Stimulated activated naive B cell treated with anti-CD40 and anti-IgM and Interleukin-4, amounts not matched to agents 10 μg/mL and 1 μg/mL and 100 μg/mL, for 72 hours (primary cell): Measurements from ENCODE around the gene DLX5.
"Not testable (repeated sequence)": the region's sequence is repeated elsewhere in the genome, so short reads cannot be mapped to it uniquely, and the experiment has no call there.

Experiments
- ATAC-seq, 2 donors: fragments of 150-1000 bp; cut with Tn5 transposase; replicated peaks; 2 replicates each; pipeline ENCODE4 v1.10.0; 2021; ENCODE audit warnings: moderate library complexity in 1 of 2
- DNase-seq: peaks from one replicate; pipeline ENCODE4 v3.0.0; 2021
- H3K27ac Mint-ChIP-seq: one replicate; pipeline ENCODE4 v1.8.0; 2022; ENCODE audit warnings: mild to moderate bottlenecking, mixed read lengths
- H3K27me3 Mint-ChIP-seq, 2 donors: one replicate each; pipeline ENCODE4 v1.8.0; 2022; ENCODE audit warnings: mixed read lengths in 2 of 2
- H3K36me3 Mint-ChIP-seq, 2 donors: one replicate each; pipeline ENCODE4 v1.8.0; 2022; ENCODE audit warnings: mixed read lengths in 2 of 2, mild to moderate bottlenecking in 1 of 2
- H3K4me1 Mint-ChIP-seq, 2 donors: one replicate each; pipeline ENCODE4 v1.8.0; 2022; ENCODE audit warnings: mixed read lengths in 2 of 2, mild to moderate bottlenecking in 1 of 2
- H3K4me3 Mint-ChIP-seq, 2 donors: one replicate each; pipeline ENCODE4 v1.8.0; 2022; ENCODE audit warnings: mild to moderate bottlenecking in 2 of 2, mixed read lengths in 2 of 2, moderate library complexity in 1 of 2
- H3K9me3 Mint-ChIP-seq, 2 donors: one replicate each; pipeline ENCODE4 v1.8.0; 2022; ENCODE audit warnings: mixed read lengths in 2 of 2, mild to moderate bottlenecking in 1 of 2

The DLX5 gene

GRCh38 chr7:97024209-97025129, at the start of gene DLX5:
DLX5 (minus strand) TSS chr7:97024831; CDS start chr7:97024623, 208 bp downstream.
- ATAC-seq (no peak), DNase-seq (no peak)
- peaks cover 7 to 20% of the 10 kb centered on the region in 2 donors for H3K36me3 Mint-ChIP-seq
- H3K27me3 Mint-ChIP-seq = peaks cover 73 to 93% of the 10 kb centered on the region in 2 donors
- H3K9me3 Mint-ChIP-seq = peaks cover 0 to 3% of the 10 kb centered on the region in 2 donors
- H3K4me3 Mint-ChIP-seq = peak within 1 kb of the TSS; percentile 60 to 78
- H3K4me1 Mint-ChIP-seq = peaks cover 35 to 53% of the 10 kb centered on the region in 2 donors
- peak within 1 kb of the TSS; percentile 95 for H3K27ac Mint-ChIP-seq

DNA sequence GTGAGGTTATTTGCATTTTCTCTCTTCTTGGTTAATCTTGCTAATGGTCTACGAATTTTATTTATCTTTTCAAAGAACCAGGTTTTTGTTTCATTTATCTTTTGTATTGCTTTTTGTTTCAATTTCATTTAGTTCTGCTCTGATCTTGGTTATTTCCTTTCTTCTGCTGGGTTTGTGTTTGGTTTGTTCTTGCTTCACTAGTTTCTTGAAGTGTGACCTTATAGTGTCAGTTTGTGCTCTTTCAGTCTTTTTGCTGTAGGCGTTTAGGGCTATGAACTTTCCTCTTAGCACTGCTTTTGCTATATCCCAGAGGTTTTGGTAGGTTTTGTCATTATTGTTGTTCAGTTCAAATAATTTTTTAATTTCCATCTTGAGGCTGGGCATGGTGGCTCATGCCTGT, 47.4 kb upstream of the DLX5 start:
- Mint-ChIP-seq H3K27me3 (peaks cover 7 to 26% of the 10 kb centered on the region in 2 donors), H3K36me3 (peaks cover 19 to 20% of the 10 kb centered on the region in 2 donors), H3K4me1 (peaks cover 14 to 34% of the 10 kb centered on the region in 2 donors), H3K9me3 (peaks cover 15 to 21% of the 10 kb centered on the region in 2 donors), H3K27ac (peak overlapping the region; percentile 20), H3K4me3 (peak overlapping the region; percentile 3 to 26)
- not testable (repeated sequence) for DNase-seq, ATAC-seq

DNA sequence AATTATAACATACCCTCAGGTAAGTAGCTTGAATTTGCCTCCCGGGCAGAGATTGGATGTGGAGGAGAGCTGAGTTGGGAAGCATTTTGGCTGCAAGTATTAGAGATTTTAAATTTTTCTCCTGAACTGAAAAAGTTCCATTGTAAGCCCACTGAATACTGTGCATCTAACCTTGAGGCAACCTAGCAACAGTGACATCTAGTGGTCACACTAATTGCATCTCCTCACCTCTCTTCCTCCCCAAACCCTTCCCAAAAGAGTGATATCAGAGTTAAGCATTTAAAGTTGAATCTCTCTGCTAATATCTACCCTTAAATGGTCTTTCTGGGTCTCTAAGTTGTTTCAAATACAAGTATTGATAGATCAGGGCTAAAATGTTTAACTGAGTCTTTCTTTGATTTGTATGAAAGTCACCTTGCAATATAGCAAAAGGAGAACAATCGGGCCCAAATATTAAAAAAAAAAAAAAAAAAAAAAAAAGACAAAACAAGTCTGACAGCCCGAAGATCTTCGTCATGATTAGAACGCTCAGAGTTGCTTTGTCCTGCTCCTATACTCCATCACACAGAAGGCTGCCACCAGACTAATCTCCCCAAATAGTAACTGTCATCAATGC, 40.4 kb upstream of the DLX5 start:
- H3K27ac Mint-ChIP-seq = no peak overlapping the region
- ATAC-seq = peak; percentile 89 to 94
- H3K9me3 Mint-ChIP-seq = peaks cover 0 to 2% of the 10 kb centered on the region in 2 donors
- peaks cover 0 to 2% of the 10 kb centered on the region in 2 donors for H3K4me1 Mint-ChIP-seq
- H3K36me3 Mint-ChIP-seq = no peaks in the 10 kb centered on the region
- peaks cover 10 to 15% of the 10 kb centered on the region in 2 donors for H3K27me3 Mint-ChIP-seq
- no peak for DNase-seq
- no peak overlapping the region for H3K4me3 Mint-ChIP-seq

GRCh38 chr7:97064020-97064419, 39.4 kb upstream of the DLX5 start:
- H3K36me3 Mint-ChIP-seq = peaks cover 0 to 4% of the 10 kb centered on the region in 2 donors
- H3K4me1 Mint-ChIP-seq = peaks cover 0 to 2% of the 10 kb centered on the region in 2 donors
- ATAC-seq (no peak), DNase-seq (no peak)
- no peak overlapping the region for H3K27ac Mint-ChIP-seq
- H3K4me3 Mint-ChIP-seq = no peak overlapping the region
- H3K9me3 Mint-ChIP-seq = peaks cover 8 to 10% of the 10 kb centered on the region in 2 donors
- peaks cover 14 to 15% of the 10 kb centered on the region in 2 donors for H3K27me3 Mint-ChIP-seq

DNA sequence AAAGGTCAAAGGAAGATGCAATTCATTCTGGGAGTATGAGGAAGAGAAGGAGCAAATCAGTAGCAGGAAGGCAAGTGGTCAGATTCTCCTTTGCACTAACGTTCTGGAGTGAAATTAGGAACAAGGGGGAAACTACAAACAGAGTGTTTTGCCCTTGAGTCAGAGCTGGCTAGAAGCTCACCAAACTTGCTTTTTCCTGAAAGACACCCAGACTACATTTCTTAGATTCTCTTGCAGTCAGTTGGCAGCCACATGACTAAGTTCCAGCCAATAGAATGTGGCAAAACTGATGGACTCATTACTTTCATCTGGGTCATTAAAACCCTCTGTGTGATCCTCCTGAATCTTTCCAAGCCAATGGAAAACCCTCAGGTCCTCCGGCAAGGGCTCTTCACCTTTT, 18.6 kb upstream of the DLX5 start:
- DNase-seq = no peak
- H3K9me3 Mint-ChIP-seq = peaks cover 0 to 3% of the 10 kb centered on the region in 2 donors
- H3K36me3 Mint-ChIP-seq = no peaks in the 10 kb centered on the region
- H3K4me3 Mint-ChIP-seq = no peak overlapping the region
- no peak for ATAC-seq
- H3K27ac Mint-ChIP-seq = no peak overlapping the region
- peaks cover 36 to 62% of the 10 kb centered on the region in 2 donors for H3K27me3 Mint-ChIP-seq
- H3K4me1 Mint-ChIP-seq = no peaks in the 10 kb centered on the region

GRCh38 chr7:97039374-97040065, 14.9 kb upstream of the DLX5 start:
- H3K9me3 Mint-ChIP-seq = peaks cover 0 to 2% of the 10 kb centered on the region in 2 donors
- DNase-seq = no peak
- no peak for ATAC-seq
- no peak overlapping the region for H3K4me3 Mint-ChIP-seq
- no peaks in the 10 kb centered on the region for H3K4me1 Mint-ChIP-seq
- H3K27ac Mint-ChIP-seq = no peak overlapping the region
- H3K36me3 Mint-ChIP-seq = no peaks in the 10 kb centered on the region
- H3K27me3 Mint-ChIP-seq = peaks cover 29 to 41% of the 10 kb centered on the region in 2 donors

DNA sequence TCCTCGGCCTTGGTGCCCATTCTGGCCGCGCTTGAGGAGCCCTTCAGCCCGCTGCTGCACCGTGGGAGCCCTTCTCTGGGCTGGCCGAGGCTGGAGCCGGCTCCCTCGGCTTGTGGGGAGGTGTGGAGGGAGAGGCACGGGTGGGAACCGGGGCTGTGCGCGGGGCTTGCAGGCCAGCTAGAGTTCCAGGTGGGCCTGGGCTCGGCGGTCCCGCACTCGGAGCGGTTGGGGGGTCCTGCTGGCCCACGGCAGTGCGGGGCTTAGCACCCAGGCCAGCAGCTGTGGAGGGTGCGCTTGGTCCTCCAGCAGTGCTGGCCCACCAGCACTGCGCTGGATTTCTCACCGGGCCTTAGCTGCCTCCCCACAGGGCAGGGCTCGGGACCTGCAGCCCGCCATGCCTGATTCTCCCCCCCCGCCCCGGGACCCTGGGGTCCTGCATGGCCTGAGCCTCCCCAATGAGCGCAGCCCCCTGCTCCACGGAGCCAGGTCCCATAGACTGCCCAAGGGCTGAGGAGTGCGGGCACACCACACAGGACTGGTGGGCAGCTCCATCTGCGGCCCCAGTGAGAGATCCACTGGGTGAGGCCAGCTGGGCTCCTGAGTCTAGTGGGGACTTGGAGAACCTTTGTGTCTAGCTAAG, 9.7 kb upstream of the DLX5 start:
- H3K36me3 Mint-ChIP-seq, DNase-seq, H3K4me3 Mint-ChIP-seq, ATAC-seq, H3K4me1 Mint-ChIP-seq, H3K27ac Mint-ChIP-seq, H3K9me3 Mint-ChIP-seq: not testable (repeated sequence)
- H3K27me3 Mint-ChIP-seq = peaks cover 8 to 17% of the 10 kb centered on the region in 2 donors

DNA sequence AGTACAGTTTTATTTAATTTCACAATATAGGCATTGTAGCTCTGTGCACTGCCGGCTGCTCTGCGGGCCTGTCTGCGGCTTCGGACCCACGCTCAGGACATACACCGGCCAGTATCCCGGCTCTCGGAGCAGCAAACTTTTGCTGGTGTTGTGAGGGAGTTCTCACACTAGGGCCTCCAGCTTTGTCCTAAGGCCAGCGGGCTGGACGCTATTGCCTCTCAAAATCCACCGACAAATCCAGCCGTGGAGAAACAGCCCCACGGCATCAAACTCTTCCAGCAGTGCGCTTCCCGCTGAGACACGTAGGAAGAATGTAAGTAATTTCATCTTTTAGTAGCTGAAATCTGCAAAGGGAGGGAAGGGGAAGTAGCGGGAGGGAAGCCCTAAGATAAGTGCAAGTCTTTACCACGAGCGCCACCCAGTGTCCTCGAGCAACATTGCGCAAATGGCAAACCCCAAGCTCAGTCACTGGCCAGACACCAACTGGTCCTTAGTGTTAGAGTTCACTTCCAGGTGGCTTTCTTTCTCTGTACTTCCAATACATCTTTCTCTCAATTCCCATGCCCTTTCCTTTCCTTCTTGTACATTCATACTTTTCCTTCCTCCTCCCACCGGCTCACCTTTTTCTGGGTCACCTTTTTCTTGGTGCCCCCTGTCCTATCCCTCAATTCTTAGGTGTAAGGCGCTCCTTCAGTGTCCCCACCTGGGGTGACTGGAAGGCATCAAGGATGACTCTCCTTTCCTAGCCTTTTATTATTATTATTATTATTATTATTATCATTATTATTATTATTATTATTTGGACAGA, 3.0 kb upstream of the DLX5 start:
- H3K9me3 Mint-ChIP-seq = peaks cover 0 to 3% of the 10 kb centered on the region in 2 donors
- peak; percentile 58 for DNase-seq
- H3K27me3 Mint-ChIP-seq = peaks cover 59 to 77% of the 10 kb centered on the region in 2 donors
- peaks cover 29 to 45% of the 10 kb centered on the region in 2 donors for H3K4me1 Mint-ChIP-seq
- H3K4me3 Mint-ChIP-seq = peak overlapping the region; percentile 78 to 79
- H3K27ac Mint-ChIP-seq = peak overlapping the region; percentile 25
- peak; percentile 87 to 90 for ATAC-seq
- peaks cover 6 to 14% of the 10 kb centered on the region in 2 donors for H3K36me3 Mint-ChIP-seq

GRCh38 chr7:97026715-97027426, 2.2 kb upstream of the DLX5 start:
- Mint-ChIP-seq H3K4me3 (peak overlapping the region; percentile 78 to 79), H3K36me3 (peaks cover 7 to 20% of the 10 kb centered on the region in 2 donors), H3K27ac (peak overlapping the region; percentile 94), H3K4me1 (peaks cover 35 to 53% of the 10 kb centered on the region in 2 donors), H3K9me3 (peaks cover 0 to 3% of the 10 kb centered on the region in 2 donors), H3K27me3 (peaks cover 61 to 78% of the 10 kb centered on the region in 2 donors)
- DNase-seq = no peak
- peak; percentile 62 to 65 for ATAC-seq

DNA sequence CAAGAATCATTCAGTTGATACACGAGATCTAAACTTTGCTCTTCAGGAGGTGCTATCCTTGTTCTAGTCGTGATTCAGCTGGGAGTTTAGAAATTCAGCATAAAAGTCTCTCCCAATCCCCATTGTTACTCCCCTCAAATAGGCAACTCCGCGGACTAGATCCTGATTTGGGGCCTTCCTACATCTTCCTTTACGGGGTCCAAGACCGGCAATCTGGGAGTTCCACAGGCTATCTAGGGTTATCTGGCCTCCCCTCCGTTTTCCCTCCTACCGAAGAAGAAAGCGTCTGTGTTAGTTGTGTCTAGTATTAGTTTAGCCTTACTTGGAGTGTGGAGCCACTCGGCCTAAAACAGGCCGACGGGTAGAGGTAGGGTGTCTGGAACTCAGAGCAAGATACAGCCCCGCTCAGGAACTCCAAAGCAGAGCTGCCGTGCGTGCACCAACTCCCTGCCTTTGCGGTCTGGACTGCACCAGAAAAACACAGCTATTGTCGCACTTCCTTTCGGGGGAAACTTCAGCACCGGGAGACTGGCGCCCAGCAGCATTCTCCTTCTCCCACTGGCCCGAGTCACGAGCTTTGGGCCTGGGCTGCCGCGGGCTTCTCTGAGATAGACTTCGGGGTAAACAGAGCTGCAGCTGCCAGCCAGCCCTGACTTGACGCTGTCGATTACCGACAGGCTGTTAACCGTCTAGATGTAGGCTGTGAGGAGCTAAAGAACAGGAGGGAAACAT, 1.5 kb upstream of the DLX5 start:
- peaks cover 67 to 84% of the 10 kb centered on the region in 2 donors for H3K27me3 Mint-ChIP-seq
- DNase-seq = no peak
- H3K4me3 Mint-ChIP-seq = peak overlapping the region; percentile 31 to 47
- ATAC-seq = peak; percentile 18 to 22
- H3K9me3 Mint-ChIP-seq = peaks cover 0 to 3% of the 10 kb centered on the region in 2 donors
- H3K4me1 Mint-ChIP-seq = peaks cover 35 to 53% of the 10 kb centered on the region in 2 donors
- peak overlapping the region; percentile 94 for H3K27ac Mint-ChIP-seq
- H3K36me3 Mint-ChIP-seq = peaks cover 7 to 20% of the 10 kb centered on the region in 2 donors

DNA sequence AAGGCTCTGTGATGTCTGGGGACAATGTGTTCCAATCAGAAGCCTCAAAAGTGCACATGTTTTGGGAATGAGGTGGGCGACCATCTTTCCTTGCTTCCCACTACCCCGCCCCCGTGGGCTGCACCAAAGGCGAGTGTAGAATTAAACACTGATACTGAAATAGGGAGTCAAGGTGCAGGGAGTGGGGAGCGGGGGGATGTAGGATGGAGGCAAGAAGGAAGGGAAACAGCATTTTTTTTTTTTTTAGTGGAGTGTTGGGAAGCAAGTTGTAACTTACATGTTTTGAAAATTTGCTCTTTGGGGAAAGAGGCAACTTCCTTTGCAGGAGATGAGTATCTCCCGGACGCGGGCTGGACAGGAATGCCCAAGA, 484 bp upstream of the DLX5 start:
- Mint-ChIP-seq H3K4me3 (peak overlapping the region in 1 of 2 donors; percentile 28), H3K9me3 (peaks cover 0 to 3% of the 10 kb centered on the region in 2 donors)
- DNase-seq = no peak

More for the DNA sequence above, 484 bp upstream of the DLX5 start:
- peaks cover 74 to 89% of the 10 kb centered on the region in 2 donors for H3K27me3 Mint-ChIP-seq
- peaks cover 35 to 53% of the 10 kb centered on the region in 2 donors for H3K4me1 Mint-ChIP-seq
- H3K36me3 Mint-ChIP-seq = peaks cover 7 to 20% of the 10 kb centered on the region in 2 donors
- peak overlapping the region; percentile 95 for H3K27ac Mint-ChIP-seq
- no peak for ATAC-seq
